Jurkat, Clone E6-1 (cell line): ENCODE data around the gene AMFR. TPM values are rescaled to one million over a fixed set of nuclear protein-coding genes. Genes with fewer than 3 reads are reported as not detected.

Experiments
- DNase-seq: peaks from one replicate; pipeline ENCODE4 v3.0.0-alpha.2; 2011; ENCODE audit warnings: low read depth, low spot score
- H3K4me3 ChIP-seq: 2 replicates; pipeline ENCODE4 v1.5.1; 2011; ENCODE audit warnings: mild to moderate bottlenecking, low read length, control low read depth, moderate library complexity
- polyA plus RNA-seq: library from polyadenylated mRNA; unstranded; fragments of >200 nt; gene quantifications from one replicate; pipeline ENCODE4 v1.2.1, GENCODE V29; 2012; ENCODE audit warnings: missing spikeins; ENCODE audit not compliant: insufficient read length, insufficient read depth

The AMFR gene
- 50.4 TPM for polyA plus RNA-seq

GRCh38 chr16:56425439-56425832, at the start of gene AMFR:
TSS of gene AMFR (minus strand) at chr16:56425545. CDS start at chr16:56425327, 218 bp downstream.
- H3K4me3 ChIP-seq = peak within 1 kb of the TSS; percentile 79
- DNase-seq = peak; percentile 54

GRCh38 chr16:56470666-56471065, 45.3 kb upstream of the AMFR start:
- DNase-seq = no peak

GRCh38 chr16:56470232-56470631, 44.9 kb upstream of the AMFR start:
- no peak overlapping the region for H3K4me3 ChIP-seq
- DNase-seq = no peak

More at GRCh38 chr16:56470666-56471065, 45.3 kb upstream of the AMFR start:
- no peak overlapping the region for H3K4me3 ChIP-seq

- H3K4me3 ChIP-seq = no peak overlapping the region
- no peak for DNase-seq
Observed at GRCh38 chr16:56469748-56470147, 44.4 kb upstream of the AMFR start.

GRCh38 chr16:56468800-56469199, 43.5 kb upstream of the AMFR start:
- no peak overlapping the region for H3K4me3 ChIP-seq
- DNase-seq = no peak

- no peak overlapping the region for H3K4me3 ChIP-seq
- DNase-seq = no peak
Observed at GRCh38 chr16:56466344-56466743, 41.0 kb upstream of the AMFR start.

- H3K4me3 ChIP-seq = no peak overlapping the region
- DNase-seq = no peak
Observed at GRCh38 chr16:56463153-56463552, 37.8 kb upstream of the AMFR start.

- no peak overlapping the region for H3K4me3 ChIP-seq
- DNase-seq = no peak
Observed at GRCh38 chr16:56462064-56462796, 36.9 kb upstream of the AMFR start.

- DNase-seq = no peak
- no peak overlapping the region for H3K4me3 ChIP-seq
Observed at GRCh38 chr16:56460101-56460500, 34.8 kb upstream of the AMFR start.

- no peak overlapping the region for H3K4me3 ChIP-seq
- DNase-seq = no peak
Observed at GRCh38 chr16:56457927-56458470, 32.7 kb upstream of the AMFR start.

- peak overlapping the region; percentile 76 for H3K4me3 ChIP-seq
- no peak for DNase-seq
Observed at GRCh38 chr16:56451753-56452689, 26.7 kb upstream of the AMFR start.

GRCh38 chr16:56450986-56451752, 25.8 kb upstream of the AMFR start, which contains the start of the genes NUDT21 and OGFOD1:
TSS of gene NUDT21 (minus strand) at chr16:56451332. CDS start at chr16:56451202, 130 bp downstream.
TSS of gene OGFOD1 (plus strand) at chr16:56451554. CDS start at chr16:56451613, 59 bp downstream.
- H3K4me3 ChIP-seq = peak within 1 kb of the TSS; percentile 76
- peak; percentile 97 for DNase-seq

- DNase-seq = no peak
- H3K4me3 ChIP-seq = peak overlapping the region; percentile 76
Observed at GRCh38 chr16:56450275-56450985, 25.1 kb upstream of the AMFR start.

GRCh38 chr16:56448005-56448404, 22.7 kb upstream of the AMFR start:
- H3K4me3 ChIP-seq = no peak overlapping the region
- no peak for DNase-seq

GRCh38 chr16:56447286-56447685, 21.9 kb upstream of the AMFR start:
- no peak for DNase-seq
- H3K4me3 ChIP-seq = no peak overlapping the region

GRCh38 chr16:56438038-56438437, 12.7 kb upstream of the AMFR start:
- no peak overlapping the region for H3K4me3 ChIP-seq
- no peak for DNase-seq

GRCh38 chr16:56436258-56436657, 10.9 kb upstream of the AMFR start:
- no peak for DNase-seq
- H3K4me3 ChIP-seq = no peak overlapping the region

- no peak overlapping the region for H3K4me3 ChIP-seq
- no peak for DNase-seq
Observed at GRCh38 chr16:56428091-56428490, 2.7 kb upstream of the AMFR start.
